Urinary bladder (tissue), 4 donors: ENCODE measurements around the gene NAA38. TPM values are rescaled to one million over a fixed set of nuclear protein-coding genes. Genes with fewer than 3 reads are reported as not detected.

Source experiments
- DNase-seq: peaks from one replicate; pipeline ENCODE4 v3.0.0-alpha.2; 2015; ENCODE audit errors: extremely low spot score
- H3K27ac ChIP-seq: one replicate; pipeline ENCODE4 v1.5.1; 2013; ENCODE audit warnings: low read depth, mild to moderate bottlenecking, moderate library complexity
- H3K36me3 ChIP-seq: one replicate; pipeline ENCODE4 v1.6.1; 2013; ENCODE audit warnings: mild to moderate bottlenecking, moderate library complexity; ENCODE audit not compliant: insufficient read depth
- H3K4me1 ChIP-seq: one replicate; pipeline ENCODE4 v1.6.1; 2013; ENCODE audit warnings: mild to moderate bottlenecking, moderate library complexity; ENCODE audit not compliant: insufficient read depth
- H3K4me3 ChIP-seq: one replicate; pipeline ENCODE4 v1.5.1; 2013; ENCODE audit warnings: low read depth, low read length
- WGBS: extraction: QIAGEN DNeasy Blood & Tissue Kit; methylation state at CpG from one replicate; pipeline ENCODE4 v1.1.7; 2013; 5-methylcytosine and 5-hydroxymethylcytosine counted together
- polyA plus RNA-seq: library from polyadenylated mRNA; stranded (reverse); fragments of 200-250 nt; gene quantifications from one replicate; pipeline ENCODE4 v1.2.3, GENCODE V29; 2013
- total RNA-seq: library from RNA; depleted of rRNA; stranded (reverse); fragments of >200 nt; gene quantifications from one replicate; pipeline ENCODE4 v1.2.3, GENCODE V29; 2014
- donor health status: healthy with polysubstance abuse.
- donor health status: healthy.

NAA38 gene
- total and polyA plus RNA-seq, 2 donors: 44.4 to 110 TPM

- WGBS: under 1% methylated on average over 61 of the region's 61 CpGs
- DNase-seq: no peak
- H3K4me1 ChIP-seq: peaks cover 4% of the 10 kb centered on the region
- H3K27ac ChIP-seq: peak overlapping the region; percentile 91
- no peaks in the 10 kb centered on the region for H3K36me3 ChIP-seq
- peak overlapping the region; percentile 80 for H3K4me3 ChIP-seq
Observed at GRCh38 chr17:7835814-7836595, 21.4 kb downstream of the NAA38 start.

GRCh38 chr17:7834957-7835813 lies 22.2 kb downstream of the NAA38 start:
- 1% methylated on average over 68 of the region's 69 CpGs for WGBS
- peaks cover 4% of the 10 kb centered on the region for H3K4me1 ChIP-seq
- H3K27ac ChIP-seq: peak overlapping the region; percentile 91
- DNase-seq: peak; percentile 95
- H3K4me3 ChIP-seq: peak overlapping the region; percentile 80
- H3K36me3 ChIP-seq: no peaks in the 10 kb centered on the region

- peak overlapping the region; percentile 93 for H3K27ac ChIP-seq
- peak overlapping the region; percentile 80 for H3K4me3 ChIP-seq
- peaks cover 4% of the 10 kb centered on the region for H3K4me1 ChIP-seq
- 1% methylated on average over 20 of the region's 20 CpGs for WGBS
- H3K36me3 ChIP-seq: no peaks in the 10 kb centered on the region
- DNase-seq: no peak
Observed at GRCh38 chr17:7834542-7834956, 22.8 kb downstream of the NAA38 start.

- under 1% methylated on average over 49 of the region's 49 CpGs for WGBS
- no peaks in the 10 kb centered on the region for H3K36me3 ChIP-seq
- H3K4me3 ChIP-seq: peak within 1 kb of the TSS; percentile 80
- DNase-seq: no peak
- H3K4me1 ChIP-seq: peaks cover 4% of the 10 kb centered on the region
- peak within 1 kb of the TSS; percentile 93 for H3K27ac ChIP-seq
Observed at GRCh38 chr17:7833795-7834541, 23.4 kb downstream of the NAA38 start, which contains the start of gene KDM6B. KDM6B (plus strand) TSS chr17:7834217; CDS start chr17:7845555, 11,338 bp downstream.

- 41% methylated on average over 19 of the region's 19 CpGs for WGBS
- no peak overlapping the region for H3K27ac ChIP-seq
- DNase-seq: no peak
Observed at GRCh38 chr17:7833011-7833794, 24.2 kb downstream of the NAA38 start.

GRCh38 chr17:7832431-7832830 lies 24.9 kb downstream of the NAA38 start:
- DNase-seq: no peak
- no peak overlapping the region for H3K27ac ChIP-seq
- H3K4me3 ChIP-seq: no peak overlapping the region
- 84% methylated on average over 10 of the region's 10 CpGs for WGBS
- no peaks in the 10 kb centered on the region for H3K36me3 ChIP-seq
- H3K4me1 ChIP-seq: peaks cover 4% of the 10 kb centered on the region

More at GRCh38 chr17:7833011-7833794, 24.2 kb downstream of the NAA38 start:
- Histone ChIP-seq H3K36me3 (no peaks in the 10 kb centered on the region), H3K4me1 (peaks cover 4% of the 10 kb centered on the region), H3K4me3 (no peak overlapping the region)

- no peaks in the 10 kb centered on the region for H3K4me1 ChIP-seq
- no peaks in the 10 kb centered on the region for H3K36me3 ChIP-seq
- no peak overlapping the region for H3K27ac ChIP-seq
- H3K4me3 ChIP-seq: no peak overlapping the region
- DNase-seq: no peak
- 77% methylated on average over 7 of the region's 7 CpGs for WGBS
Observed at GRCh38 chr17:7831233-7831632, 26.1 kb downstream of the NAA38 start.

- no peak for DNase-seq
- no peak overlapping the region for H3K27ac ChIP-seq
- WGBS: 87% methylated on average over 8 of the region's 8 CpGs
- H3K4me1 ChIP-seq: no peaks in the 10 kb centered on the region
- no peaks in the 10 kb centered on the region for H3K36me3 ChIP-seq
- H3K4me3 ChIP-seq: no peak overlapping the region
Observed at GRCh38 chr17:7830616-7831015, 26.7 kb downstream of the NAA38 start.

- Histone ChIP-seq H3K36me3 (no peaks in the 10 kb centered on the region), H3K4me3 (no peak overlapping the region), H3K4me1 (no peaks in the 10 kb centered on the region), H3K27ac (no peak overlapping the region)
- 28% methylated on average over 12 of the region's 12 CpGs for WGBS
- no peak for DNase-seq
Observed at GRCh38 chr17:7825206-7825990, 32.0 kb downstream of the NAA38 start.

- no peaks in the 10 kb centered on the region for H3K4me1 ChIP-seq
- 82% methylated on average over 9 of the region's 9 CpGs for WGBS
- no peak overlapping the region for H3K4me3 ChIP-seq
- DNase-seq: no peak
- no peak overlapping the region for H3K27ac ChIP-seq
- H3K36me3 ChIP-seq: no peaks in the 10 kb centered on the region
Observed at GRCh38 chr17:7824021-7824924, 33.1 kb downstream of the NAA38 start.

GRCh38 chr17:7823581-7824001 lies 33.8 kb downstream of the NAA38 start:
- Histone ChIP-seq H3K4me1 (no peaks in the 10 kb centered on the region), H3K36me3 (no peaks in the 10 kb centered on the region), H3K4me3 (no peak overlapping the region), H3K27ac (no peak overlapping the region)
- DNase-seq: no peak
- WGBS: 87% methylated on average over 20 of the region's 20 CpGs
